Activated CD4-positive, alpha-beta T cell treated with anti-CD3 and anti-CD28 coated beads for 4 hours (primary cell): Measurements from ENCODE around the gene STK24.

Source experiments
- DNase-seq, 2 donors: peaks; one replicate each; pipeline ENCODE4 v3.0.0-alpha.2; 2020

Gene STK24

DNA sequence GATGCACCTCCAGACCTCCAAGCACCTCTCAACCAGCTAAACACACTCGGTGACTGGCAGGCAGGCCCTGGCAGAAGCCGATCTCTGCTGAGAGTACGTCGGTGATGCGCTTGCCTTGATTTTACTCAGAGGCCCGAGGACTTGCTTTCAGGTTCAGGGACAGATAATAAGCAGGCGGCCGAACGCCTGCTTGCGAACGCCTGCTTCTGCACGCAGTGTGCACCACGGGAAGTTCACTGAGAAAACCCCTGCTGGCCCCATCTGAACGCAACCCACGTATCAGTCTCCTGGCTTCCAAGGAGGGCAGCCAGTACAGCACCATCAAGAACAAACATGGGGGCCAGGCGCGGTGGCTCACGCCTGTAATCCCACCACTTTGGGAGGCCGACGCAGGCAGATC, 108.0 kb downstream of the STK24 start:
- DNase-seq, result no peak

DNA sequence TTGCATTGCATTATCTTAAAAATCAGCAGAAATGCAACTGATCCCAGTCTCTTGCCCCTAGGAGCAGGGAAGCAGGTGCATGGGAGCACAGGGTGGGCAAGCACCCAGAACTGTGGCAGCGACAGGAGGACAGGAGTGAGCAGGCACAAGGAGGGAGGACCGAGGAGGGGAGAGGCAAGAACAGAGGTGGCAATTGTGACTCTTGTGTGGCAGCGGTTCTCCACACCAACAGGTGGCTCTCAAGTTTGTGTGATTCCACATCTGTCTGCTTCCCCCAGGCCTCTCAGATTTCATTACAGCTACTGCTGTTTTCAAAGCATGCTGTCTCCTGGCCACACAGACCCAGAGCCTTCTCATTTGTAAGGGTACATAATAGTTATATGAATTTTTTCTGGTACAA, 108.5 kb downstream of the STK24 start:
- DNase-seq, result no peak

DNA sequence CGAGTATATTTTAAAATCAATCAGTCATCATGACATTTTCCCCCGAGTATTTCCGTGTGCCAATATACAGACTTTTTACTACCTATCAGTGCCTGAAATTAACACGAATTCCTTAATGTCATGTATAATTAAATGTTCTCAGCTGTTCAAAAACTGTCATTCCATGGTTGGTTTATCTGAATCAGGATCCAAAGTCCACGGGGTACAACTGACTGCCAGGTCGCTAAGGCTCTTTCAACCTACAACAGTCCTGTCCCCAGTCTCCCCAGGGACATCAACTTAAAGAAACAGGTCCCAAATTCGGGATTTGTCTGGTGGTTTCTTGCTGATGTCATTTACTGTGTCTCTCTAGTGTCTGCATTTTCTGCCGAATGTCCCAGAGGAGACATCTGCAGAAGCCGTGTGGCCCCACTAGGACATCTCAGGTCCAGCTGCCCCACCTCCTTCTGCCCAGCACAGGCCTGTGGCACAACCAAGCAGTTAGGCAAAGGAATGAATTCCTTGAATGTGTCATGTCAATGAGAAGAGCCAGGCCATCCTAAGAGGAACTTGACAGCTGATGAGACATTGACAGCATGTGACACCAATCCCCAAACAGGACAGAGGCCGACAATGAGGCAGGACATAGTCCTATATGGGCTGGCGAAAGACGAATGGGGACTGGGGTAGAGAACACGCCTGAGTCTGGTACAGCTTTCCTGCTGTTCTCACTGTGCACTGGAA, 109.5 kb downstream of the STK24 start:
- DNase-seq, result no peak

DNA sequence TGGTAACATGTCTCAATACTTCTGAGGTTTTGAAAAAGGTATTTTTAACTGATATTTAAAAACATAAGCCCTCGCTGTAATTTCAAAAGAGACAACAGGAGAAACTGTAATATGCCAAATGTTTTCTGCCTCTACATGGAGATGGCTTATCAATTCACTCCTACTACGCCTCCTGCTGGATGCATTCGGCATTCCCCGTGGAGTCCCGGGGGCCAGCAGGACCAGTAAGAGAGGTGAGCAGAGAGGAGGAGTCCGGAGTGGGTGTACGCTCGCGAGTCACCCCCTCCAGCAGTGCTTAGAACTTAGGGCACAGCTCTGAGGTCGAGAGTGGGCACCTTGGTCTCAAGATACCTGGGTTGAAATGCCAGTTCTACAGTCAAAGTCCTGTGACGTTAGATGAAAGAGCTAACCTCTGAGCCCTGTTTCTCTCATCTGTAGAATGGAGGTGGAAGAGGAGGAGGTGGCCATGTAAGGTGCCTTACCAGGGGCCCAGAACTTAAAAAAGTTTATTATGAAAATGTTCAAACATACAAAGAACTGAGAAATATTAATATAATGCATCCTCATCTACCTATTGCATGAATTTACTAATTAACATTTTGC, 110.2 kb downstream of the STK24 start:
- DNase-seq, result peak in 1 of 2 donors; percentile 51

DNA sequence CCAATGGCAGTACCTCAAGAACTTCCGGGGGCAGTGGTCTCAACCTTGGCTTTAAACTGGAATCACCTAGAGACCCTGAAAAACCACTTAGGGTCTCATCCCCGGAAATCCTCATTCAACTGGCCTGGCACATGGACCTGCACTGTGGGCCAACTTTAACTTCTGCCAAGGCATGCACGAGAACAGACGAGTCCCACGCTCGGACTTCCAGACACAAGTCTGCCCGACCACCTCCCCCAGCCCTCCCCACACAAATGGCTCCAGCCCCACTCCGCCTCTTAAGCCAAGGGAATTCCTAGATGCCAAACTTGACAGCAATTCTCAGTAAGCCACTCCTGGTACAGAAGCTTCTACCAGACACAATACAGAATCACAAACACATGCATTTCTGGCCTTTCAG, 114.0 kb downstream of the STK24 start:
- no peak for DNase-seq

DNA sequence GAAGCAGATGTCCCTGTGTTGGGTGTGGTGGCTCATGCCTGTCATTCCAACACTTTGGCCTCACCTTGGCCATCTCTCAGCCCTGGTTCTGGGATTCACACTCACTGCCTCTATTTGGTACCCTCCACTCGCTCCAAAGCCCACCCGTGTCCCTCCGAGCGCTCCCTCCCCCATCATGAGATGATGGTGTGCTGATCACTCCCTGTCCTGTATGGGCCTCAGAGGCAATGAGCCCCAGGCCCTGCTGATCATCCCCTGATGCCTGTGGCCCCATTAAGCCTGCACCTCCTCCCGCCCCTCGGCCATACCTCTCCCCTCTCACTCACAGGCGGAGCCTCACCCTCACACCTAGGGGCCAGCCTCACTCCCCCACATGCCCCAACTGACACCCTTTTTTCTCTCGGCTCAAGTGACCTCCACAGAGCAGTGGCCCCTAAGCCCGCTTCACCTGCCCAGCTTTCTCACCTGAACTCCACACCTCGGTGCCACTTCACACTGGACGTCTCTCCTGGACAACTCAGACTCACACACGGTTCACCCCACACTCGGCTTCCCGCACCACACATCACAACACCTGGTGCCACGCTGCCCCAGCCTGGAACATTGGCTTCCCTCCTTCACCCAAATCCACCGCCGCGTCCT, 114.5 kb downstream of the STK24 start:
- no peak for DNase-seq

DNA sequence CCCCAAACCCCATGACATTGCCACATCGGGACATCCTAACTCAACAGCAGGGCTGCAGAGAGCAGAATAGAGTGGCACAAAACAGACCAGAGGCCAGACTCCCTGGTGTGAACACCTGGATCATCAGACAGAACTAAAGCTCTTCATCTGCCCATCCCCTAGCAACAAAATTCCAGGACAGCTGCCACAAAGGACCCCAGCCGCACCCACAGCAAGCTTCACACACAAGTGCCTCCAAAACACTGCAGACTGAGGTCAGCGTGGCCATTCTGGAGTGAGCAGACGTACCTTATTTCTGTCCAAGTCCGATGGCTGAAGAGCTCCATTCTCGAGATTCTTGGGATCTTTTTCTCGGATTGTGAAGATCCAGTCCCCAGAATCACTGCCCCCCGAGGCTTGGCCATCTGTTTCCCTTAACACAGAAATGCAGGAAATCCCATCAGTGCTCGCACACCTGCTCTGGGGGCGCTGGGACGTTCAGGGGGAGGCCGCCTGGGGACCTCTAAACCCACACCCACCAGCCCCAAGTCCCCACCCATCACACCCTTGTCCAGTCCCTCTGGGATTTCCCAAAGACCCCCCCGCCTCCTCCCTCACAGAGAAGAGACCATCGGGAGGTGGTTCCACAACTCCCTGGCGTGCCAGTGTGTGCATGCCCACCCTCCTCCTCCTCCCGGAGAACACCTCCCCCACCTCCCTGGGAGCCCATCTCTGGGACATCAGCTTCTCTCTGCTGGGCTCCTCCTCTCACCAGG, 115.2 kb downstream of the STK24 start:
- no peak for DNase-seq

DNA sequence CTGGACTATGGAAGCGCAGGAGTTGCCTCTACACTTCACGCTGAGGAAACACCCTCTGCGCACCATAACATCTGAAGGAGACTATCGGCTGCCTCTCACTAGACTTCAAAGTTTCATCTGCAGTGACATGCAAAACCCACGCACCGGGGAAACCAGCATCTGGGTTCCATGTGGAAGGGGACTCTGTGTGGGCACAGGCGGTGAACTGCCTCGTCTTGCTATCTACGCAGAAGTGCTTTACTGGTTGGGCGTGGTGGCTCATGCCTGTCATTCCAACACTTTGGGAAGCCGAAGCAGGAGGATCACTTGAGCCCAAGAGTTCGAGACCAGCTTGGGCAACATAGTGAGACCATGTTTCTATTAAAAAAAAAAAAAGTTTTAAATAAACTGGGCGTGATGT, 116.4 kb downstream of the STK24 start:
- no peak for DNase-seq

DNA sequence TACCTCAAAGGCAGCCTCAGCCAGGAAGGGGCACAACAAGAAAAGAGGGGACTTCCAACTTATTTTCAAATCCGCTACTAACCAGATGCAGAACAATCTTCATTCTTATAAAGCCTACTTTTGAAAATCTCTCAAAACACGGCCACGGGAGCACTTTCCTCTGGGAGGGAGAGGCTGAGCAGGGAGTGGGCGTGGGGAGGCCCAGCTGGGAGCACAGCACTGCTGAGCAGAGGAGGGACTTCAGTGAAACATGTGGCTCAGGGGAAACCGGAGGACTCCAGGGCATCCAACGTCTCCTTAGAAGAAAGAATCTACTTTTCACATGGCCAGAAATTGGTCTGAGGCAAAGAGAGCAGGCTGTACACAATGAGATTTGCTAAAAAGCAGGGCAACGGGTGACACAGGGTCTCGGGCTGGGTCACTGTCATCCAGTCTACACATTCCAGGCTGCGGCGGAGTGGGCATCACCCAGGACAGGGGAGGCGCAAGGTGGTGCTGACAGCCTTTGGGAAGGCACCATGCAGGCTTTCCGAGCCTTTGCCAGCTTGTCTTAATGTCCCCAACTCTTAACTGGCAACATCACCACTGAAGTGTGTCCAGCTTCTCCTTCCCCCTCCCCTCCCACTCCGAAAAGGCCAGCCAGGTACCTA, 117.1 kb downstream of the STK24 start:
- no peak for DNase-seq

- DNase-seq, result no peak
These were observed 117.7 kb downstream of the STK24 start for GRCh38 chr13:98459171-98459681.

DNA sequence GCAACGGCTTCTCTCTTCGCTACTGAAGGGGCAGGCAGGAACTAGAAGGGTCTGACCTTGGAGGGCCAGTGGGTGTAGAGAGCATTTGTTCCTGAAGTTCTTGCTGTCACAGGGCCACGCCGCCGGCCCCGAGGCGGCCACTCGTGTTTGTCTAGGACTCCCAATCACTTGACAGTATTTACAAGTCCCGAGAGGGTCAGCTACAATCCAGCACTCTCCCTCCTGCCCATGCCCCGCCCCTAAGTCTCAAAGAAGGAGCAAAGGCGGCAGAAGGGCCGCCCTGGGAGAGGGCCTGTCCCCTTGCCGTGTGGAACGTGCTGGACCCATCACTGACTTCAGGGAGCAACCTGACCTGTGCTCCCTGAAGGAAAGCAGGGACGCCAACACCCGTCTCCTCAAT, 118.5 kb downstream of the STK24 start:
- DNase-seq, result no peak

GRCh38 chr13:98457053-98457452, 119.9 kb downstream of the STK24 start:
- no peak for DNase-seq

DNA sequence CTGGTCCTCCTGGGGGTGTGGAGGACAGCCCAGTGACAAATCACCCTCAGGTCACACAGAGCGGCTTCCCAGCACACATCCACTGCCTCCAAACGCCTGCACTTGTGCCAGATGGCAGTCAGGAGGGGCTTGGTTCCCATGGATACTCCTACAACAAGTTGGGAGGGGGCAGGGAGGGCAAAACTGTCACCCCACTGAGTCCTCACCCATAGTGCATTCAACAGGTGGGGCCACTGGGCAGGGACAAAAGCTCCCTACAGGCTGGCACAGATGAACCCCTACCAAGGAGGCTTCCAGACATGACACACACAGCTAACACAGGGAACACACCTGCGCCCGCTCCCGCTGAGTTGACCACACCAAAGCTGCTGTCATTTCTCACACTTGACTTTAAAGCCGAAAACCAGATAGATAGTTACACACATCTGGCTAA, 120.5 kb downstream of the STK24 start:
- no peak for DNase-seq

- no peak for DNase-seq
These were observed 122.5 kb downstream of the STK24 start for GRCh38 chr13:98454389-98454881.

DNA sequence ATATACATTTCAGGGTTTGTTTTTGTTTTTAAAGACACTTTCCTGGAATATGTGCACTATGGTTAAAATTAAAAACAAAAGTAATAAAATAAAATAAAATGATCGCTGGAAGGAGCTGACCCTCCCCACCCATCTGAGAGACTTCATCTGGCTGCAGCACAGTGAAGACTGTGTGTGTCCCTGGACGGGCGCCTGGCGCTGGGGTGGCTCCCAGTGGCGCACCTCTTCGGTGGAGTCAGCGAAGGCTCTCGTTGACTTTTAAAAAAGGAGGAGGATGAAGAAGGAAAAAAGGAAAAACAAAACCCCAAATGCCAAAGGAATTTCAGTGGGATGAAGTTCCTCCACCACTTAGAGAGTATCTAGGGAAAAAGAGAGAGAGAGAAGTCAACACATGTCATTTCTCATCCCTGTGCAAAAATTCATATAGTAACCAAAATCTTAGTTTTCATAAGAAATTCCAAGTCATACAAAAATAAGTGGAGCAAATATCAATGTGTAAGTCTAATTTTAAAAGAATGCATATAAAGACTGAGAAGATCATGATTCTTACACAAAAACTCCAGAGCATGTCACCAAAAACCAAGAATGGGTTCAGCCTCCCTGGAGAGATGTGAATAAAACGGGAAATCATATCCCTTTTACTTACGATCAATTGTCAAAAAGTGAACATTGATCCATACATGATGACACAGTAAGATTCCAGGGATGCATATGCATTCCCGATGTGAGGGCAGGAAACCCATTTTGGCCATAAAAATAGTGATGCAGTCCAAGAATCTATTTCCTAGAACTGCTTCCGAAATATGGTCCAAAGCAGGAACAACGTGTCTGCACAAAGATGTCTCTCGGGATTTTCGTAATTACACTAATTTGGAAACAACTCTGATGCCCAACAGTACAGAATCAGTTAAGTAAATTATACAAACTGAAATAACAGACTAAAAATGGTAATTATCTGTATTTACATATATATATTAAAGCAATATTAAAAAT, 123.8 kb downstream of the STK24 start:
- no peak for DNase-seq

- DNase-seq, result no peak
These were observed 125.0 kb downstream of the STK24 start for GRCh38 chr13:98451676-98452470.

DNA sequence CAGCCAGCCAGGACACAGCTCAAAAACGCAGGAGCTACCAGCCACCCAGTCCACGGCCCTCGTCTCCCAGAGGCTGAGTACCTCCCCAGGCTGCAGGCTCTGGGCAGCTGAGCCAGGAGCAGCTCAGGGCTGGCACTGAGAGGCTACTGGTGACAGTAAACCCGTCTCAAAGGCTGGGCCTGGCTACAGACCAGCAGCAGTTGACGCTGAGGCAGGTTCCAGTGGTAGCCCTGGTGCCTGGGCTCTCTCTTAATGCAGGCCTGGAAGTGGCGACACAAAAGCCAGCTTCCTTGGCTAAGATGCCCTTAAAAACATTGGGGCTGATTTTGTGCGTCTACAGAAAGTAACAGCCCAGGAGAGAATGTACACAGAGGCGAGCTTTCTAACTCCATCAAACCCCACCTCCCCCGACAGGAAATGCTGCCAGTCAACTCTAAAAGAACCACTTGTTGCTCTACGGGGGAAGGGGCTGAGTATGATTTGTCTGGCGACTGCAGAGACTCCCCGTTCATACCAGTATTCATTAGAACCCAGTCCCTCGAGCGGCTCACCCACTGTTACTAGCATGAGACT, 126.3 kb downstream of the STK24 start:
- DNase-seq, result no peak

- no peak for DNase-seq
These were observed 126.9 kb downstream of the STK24 start for GRCh38 chr13:98450026-98450425.

DNA sequence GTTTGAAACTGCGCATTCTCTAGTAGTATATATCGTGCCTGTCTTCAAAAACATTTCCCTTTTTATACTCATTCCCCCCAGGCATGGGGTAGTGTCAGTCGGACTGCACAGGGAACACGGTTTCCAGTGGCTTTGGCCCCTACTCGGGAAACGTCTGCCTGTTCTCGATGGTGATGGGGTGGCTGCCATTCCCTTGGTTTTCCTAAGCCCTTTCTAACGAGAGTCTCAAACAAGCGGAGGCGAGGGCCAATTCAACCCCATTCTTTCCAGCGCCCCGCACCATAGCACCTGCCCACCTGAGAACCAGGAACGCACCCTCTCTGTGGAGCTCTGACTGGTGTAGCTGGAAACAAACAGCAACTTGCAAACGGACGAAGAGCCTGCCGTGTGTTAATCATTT, 127.6 kb downstream of the STK24 start:
- DNase-seq, result no peak

DNA sequence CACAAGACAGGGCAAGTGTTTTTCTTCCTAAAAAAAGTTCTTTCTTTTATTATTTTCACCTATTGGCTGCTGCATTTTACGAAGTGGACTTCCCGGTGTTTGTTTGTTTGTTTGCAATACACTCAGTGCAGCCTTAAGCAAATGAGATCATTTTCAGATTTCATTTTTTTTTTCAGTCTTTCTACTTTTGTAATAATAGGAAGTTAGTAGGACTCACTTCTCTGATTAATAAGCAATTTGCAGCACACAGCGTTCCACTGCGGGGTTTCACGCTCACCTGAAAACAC, 128.3 kb downstream of the STK24 start:
- DNase-seq, result no peak
